WTC11 (cell line): Measurements from ENCODE around the gene HFE. TPM values are rescaled to one million over a fixed set of nuclear protein-coding genes. Genes with fewer than 3 reads are reported as not detected.
"Not testable (repeated sequence)": the region's sequence is repeated elsewhere in the genome, so short reads cannot be mapped to it uniquely, and the experiment has no call there.

Experiments used
- ATAC-seq: fragments of 200-7000 bp; cut with Tn5 transposase; 2 replicates; pipeline ENCODE4 v1.10.0; 2021; ENCODE audit warnings: mild to moderate bottlenecking, moderate library complexity
- CTCF ChIA-PET: fragments of 300-600 bp; sonication (Branson Sonifier 250); formaldehyde crosslinking; loops from one replicate; lab custom pipeline; 2021; ENCODE audit warnings: antibody characterized with exemption; lab: Charles Lee
- POLR2A ChIA-PET: fragments of 350-600 bp; sonication (Branson Sonifier 250); formaldehyde crosslinking; loops from one replicate; lab custom pipeline; 2021; ENCODE audit warnings: antibody characterized with exemption; lab: Charles Lee
- DNase-seq: peaks from one replicate; pipeline ENCODE4 v3.0.0; 2021; ENCODE audit warnings: low spot score
- H3K27ac Mint-ChIP-seq: 2 replicates; pipeline ENCODE4 v1.8.0; 2021; ENCODE audit warnings: mixed read lengths
- H3K27me3 Mint-ChIP-seq: 2 replicates; pipeline ENCODE4 v1.8.0; 2021; ENCODE audit warnings: low read depth, mild to moderate bottlenecking, moderate library complexity, mixed read lengths
- H3K36me3 Mint-ChIP-seq: 2 replicates; pipeline ENCODE4 v1.8.0; 2021; ENCODE audit warnings: mixed read lengths
- H3K4me1 Mint-ChIP-seq: 2 replicates; pipeline ENCODE4 v1.8.0; 2022; ENCODE audit warnings: mixed read lengths
- H3K4me3 Mint-ChIP-seq: 2 replicates; pipeline ENCODE4 v1.8.0; 2021; ENCODE audit warnings: mild to moderate bottlenecking, moderate library complexity, mixed read lengths
- H3K9me3 Mint-ChIP-seq: 2 replicates; pipeline ENCODE4 v1.8.0; 2021; ENCODE audit warnings: mixed read lengths
- ATF3 ChIP-seq: sonication (generic); formaldehyde crosslinking; conservative IDR thresholded peaks from 2 replicates; pipeline ENCODE4 v1.8.1; 2022; ENCODE audit warnings: mild to moderate bottlenecking, missing genetic modification reagents
- ELF4 ChIP-seq: sonication (generic); formaldehyde crosslinking; IDR thresholded peaks from 2 replicates; pipeline ENCODE4 v1.8.1; 2022; ENCODE audit warnings: low read depth, mild to moderate bottlenecking, moderate library complexity, missing genetic modification reagents
- EMX1 ChIP-seq: fragments of 250-450 bp; sonication (Bioruptor Pico); IDR thresholded peaks from 2 replicates; pipeline ENCODE4 v1.8.0; 2021; ENCODE audit warnings: mild to moderate bottlenecking
- GABPB1 ChIP-seq: sonication (generic); formaldehyde crosslinking; IDR thresholded peaks from 2 replicates; pipeline ENCODE4 v1.8.1; 2023; ENCODE audit warnings: mild to moderate bottlenecking, missing genetic modification reagents
- IRF1 ChIP-seq: sonication (generic); formaldehyde crosslinking; IDR thresholded peaks from 2 replicates; pipeline ENCODE4 v1.8.0; 2023; ENCODE audit warnings: missing genetic modification reagents
- JUN ChIP-seq: sonication (generic); formaldehyde crosslinking; IDR thresholded peaks from 2 replicates; pipeline ENCODE4 v1.8.0; 2023; ENCODE audit warnings: mild to moderate bottlenecking, missing genetic modification reagents
- NR3C1 ChIP-seq: sonication (generic); formaldehyde crosslinking; conservative IDR thresholded peaks from 2 replicates; pipeline ENCODE4 v1.8.1; 2023; ENCODE audit warnings: low read depth, mild to moderate bottlenecking, missing genetic modification reagents
- ZNF121 ChIP-seq: sonication (generic); formaldehyde crosslinking; IDR thresholded peaks from 2 replicates; pipeline ENCODE4 v1.8.0; 2023; ENCODE audit warnings: missing genetic modification reagents
- ZNF396 ChIP-seq: fragments of 250-450 bp; sonication (Bioruptor Pico); IDR thresholded peaks from 2 replicates; pipeline ENCODE4 v1.8.0; 2021; ENCODE audit warnings: mild to moderate bottlenecking, moderate library complexity, borderline replicate concordance
- ZNF416 ChIP-seq: fragments of 250-450 bp; sonication (Bioruptor Pico); IDR thresholded peaks from 2 replicates; pipeline ENCODE4 v1.9.0; 2021; ENCODE audit warnings: mild to moderate bottlenecking, inconsistent platforms
- ZNF671 ChIP-seq: fragments of 250-450 bp; sonication (Bioruptor Pico); IDR thresholded peaks from 2 replicates; pipeline ENCODE4 v1.8.0; 2021; ENCODE audit warnings: mild to moderate bottlenecking
- total RNA-seq: library from RNA; stranded (reverse); gene quantifications from 3 replicates; pipeline ENCODE4 v1.2.3, GENCODE V29; 2021
- TF ChIP-seq, protein P1 (sequence below): sonication (generic); formaldehyde crosslinking; IDR thresholded peaks from 2 replicates; pipeline ENCODE4 v1.8.1; 2023; ENCODE audit warnings: mild to moderate bottlenecking, missing genetic modification reagents, moderate library complexity
- TF ChIP-seq, protein P2 (sequence below): sonication (generic); formaldehyde crosslinking; IDR thresholded peaks from 2 replicates; pipeline ENCODE4 v1.8.1; 2022; ENCODE audit warnings: low read depth, missing genetic modification reagents, borderline replicate concordance
- TF ChIP-seq, protein P3 (sequence below): sonication (generic); formaldehyde crosslinking; IDR thresholded peaks from 2 replicates; pipeline ENCODE4 v1.8.1; 2023; ENCODE audit warnings: mild to moderate bottlenecking, missing genetic modification reagents, moderate library complexity
- TF ChIP-seq, protein P4 (sequence below): fragments of 250-450 bp; sonication (Bioruptor Pico); IDR thresholded peaks from 2 replicates; pipeline ENCODE4 v2.1.2; 2022; ENCODE audit warnings: mild to moderate bottlenecking, moderate library complexity

Gene HFE
- total RNA-seq, 1 experiment from 2014 or later: 1.9 TPM

GRCh38 chr6:26045065-26045927 lies 41.9 kb upstream of the HFE start:
- Mint-ChIP-seq H3K4me3 (peak overlapping the region; percentile 64), H3K36me3 (0 out of 2 replicates have a peak, but pooled peaks cover 5% of the 10 kb centered on the region), H3K27me3 (no peaks in the 10 kb centered on the region), H3K27ac (peak overlapping the region; percentile 95), H3K4me1 (peaks cover 42% of the 10 kb centered on the region), H3K9me3 (peaks cover 5% of the 10 kb centered on the region; the same call in 1 of the 2 replicates)
- no peak for TF ChIP-seq NR3C1
- TF ChIP-seq GABPB1 (CRISPR knock-in tag): peak; percentile 79
- DNase-seq (peak; percentile 43), ATAC-seq (peak; percentile 22; the same call in 1 of the 2 replicates)
- ChIA-PET CTCF (interaction anchor here (1.2 kb wide), 1 partner anchor 19 kb away, joined by 3 read pairs; no protein-coding TSS in a partner anchor), POLR2A (interaction anchor here (1.0 to 10.0 kb wide), 20 partner anchors 11 to 1848 kb away, joined by 3 to 365 read pairs (median 6); a partner anchor contains a TSS)

DNA sequence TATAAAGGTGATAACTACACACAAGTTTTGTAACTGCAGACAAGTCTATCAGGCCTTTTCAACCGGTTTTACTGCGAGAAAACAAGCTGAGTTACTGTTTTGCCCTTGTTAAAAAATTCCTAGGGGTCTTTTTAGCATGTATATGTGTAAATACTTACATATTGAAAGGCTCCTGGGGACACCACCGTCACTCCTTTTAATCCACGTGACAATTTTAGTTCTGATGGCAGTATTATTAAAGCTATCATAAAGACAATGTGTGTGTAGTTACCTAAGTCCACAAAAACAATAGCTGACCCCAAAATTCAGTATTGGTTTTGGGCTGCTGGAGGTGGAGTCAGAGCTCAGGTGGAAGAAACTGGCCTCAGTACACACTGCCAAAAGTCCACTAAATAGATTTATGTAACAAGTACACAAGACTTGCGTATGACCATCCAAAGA lies 41.3 kb upstream of the HFE start:
- Mint-ChIP-seq H3K27ac (peak overlapping the region; percentile 69), H3K4me1 (peaks cover 41% of the 10 kb centered on the region), H3K4me3 (peak overlapping the region; percentile 64), H3K9me3 (peaks cover 5% of the 10 kb centered on the region; the same call in 1 of the 2 replicates), H3K27me3 (no peaks in the 10 kb centered on the region), H3K36me3 (0 out of 2 replicates have a peak, but pooled peaks cover 5% of the 10 kb centered on the region)
- POLR2A ChIA-PET: interaction anchor here (0.9 to 10.0 kb wide), 21 partner anchors 11 to 1847 kb away, joined by 3 to 365 read pairs (median 5); a partner anchor contains a TSS
- TF ChIP-seq ZNF671 (CRISPR knock-in tag): no peak
- no peak for TF ChIP-seq ATF3 (CRISPR knock-in tag)
- TF ChIP-seq, protein P1, sequence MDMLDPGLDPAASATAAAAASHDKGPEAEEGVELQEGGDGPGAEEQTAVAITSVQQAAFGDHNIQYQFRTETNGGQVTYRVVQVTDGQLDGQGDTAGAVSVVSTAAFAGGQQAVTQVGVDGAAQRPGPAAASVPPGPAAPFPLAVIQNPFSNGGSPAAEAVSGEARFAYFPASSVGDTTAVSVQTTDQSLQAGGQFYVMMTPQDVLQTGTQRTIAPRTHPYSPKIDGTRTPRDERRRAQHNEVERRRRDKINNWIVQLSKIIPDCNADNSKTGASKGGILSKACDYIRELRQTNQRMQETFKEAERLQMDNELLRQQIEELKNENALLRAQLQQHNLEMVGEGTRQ (CRISPR knock-in tag): no peak
- 0 out of 2 replicates have a peak, but pooled peaks have one; percentile 28 for TF ChIP-seq GABPB1 (CRISPR knock-in tag)
- CTCF ChIA-PET: interaction anchor here (1.2 kb wide), 1 partner anchor 20 kb away, joined by 3 read pairs; no protein-coding TSS in a partner anchor
- no peak for DNase-seq
- no peak for ATAC-seq

GRCh38 chr6:26047329-26047728 lies 39.9 kb upstream of the HFE start:
- not testable (repeated sequence) for H3K36me3 Mint-ChIP-seq, H3K4me3 Mint-ChIP-seq, H3K9me3 Mint-ChIP-seq, H3K27me3 Mint-ChIP-seq, ATAC-seq, DNase-seq
- Mint-ChIP-seq H3K27ac (peak overlapping the region; percentile 53; the same call in 1 of the 2 replicates), H3K4me1 (peaks cover 39% of the 10 kb centered on the region)
- ChIA-PET POLR2A (interaction anchor here (0.7 to 10.0 kb wide), 5 partner anchors 10 to 76 kb away, joined by 3 to 365 read pairs (median 16); a partner anchor contains a TSS), CTCF (interaction anchor here (0.7 kb wide), 1 partner anchor 223 kb away, joined by 4 read pairs; no protein-coding TSS in a partner anchor)

GRCh38 chr6:26048590-26048989 lies 38.6 kb upstream of the HFE start:
- CTCF ChIA-PET: no interaction called here
- ATAC-seq: no peak
- Mint-ChIP-seq H3K4me3 (no peak overlapping the region), H3K27ac (peak overlapping the region; percentile 84; the same call in 1 of the 2 replicates), H3K27me3 (no peaks in the 10 kb centered on the region), H3K4me1 (peaks cover 37% of the 10 kb centered on the region)
- POLR2A ChIA-PET: interaction anchor here (0.7 to 10.0 kb wide), 5 partner anchors 18 to 1819 kb away, joined by 3 to 365 read pairs (median 8); a partner anchor contains a TSS
- no peak for TF ChIP-seq ELF4 (CRISPR knock-in tag)
- no peak for TF ChIP-seq ZNF416 (CRISPR knock-in tag)
- TF ChIP-seq, protein P2, sequence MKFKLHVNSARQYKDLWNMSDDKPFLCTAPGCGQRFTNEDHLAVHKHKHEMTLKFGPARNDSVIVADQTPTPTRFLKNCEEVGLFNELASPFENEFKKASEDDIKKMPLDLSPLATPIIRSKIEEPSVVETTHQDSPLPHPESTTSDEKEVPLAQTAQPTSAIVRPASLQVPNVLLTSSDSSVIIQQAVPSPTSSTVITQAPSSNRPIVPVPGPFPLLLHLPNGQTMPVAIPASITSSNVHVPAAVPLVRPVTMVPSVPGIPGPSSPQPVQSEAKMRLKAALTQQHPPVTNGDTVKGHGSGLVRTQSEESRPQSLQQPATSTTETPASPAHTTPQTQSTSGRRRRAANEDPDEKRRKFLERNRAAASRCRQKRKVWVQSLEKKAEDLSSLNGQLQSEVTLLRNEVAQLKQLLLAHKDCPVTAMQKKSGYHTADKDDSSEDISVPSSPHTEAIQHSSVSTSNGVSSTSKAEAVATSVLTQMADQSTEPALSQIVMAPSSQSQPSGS (CRISPR knock-in tag): no peak
- TF ChIP-seq IRF1 (CRISPR knock-in tag): no peak
- TF ChIP-seq ZNF396 (CRISPR knock-in tag): no peak
- no peak for TF ChIP-seq EMX1
- TF ChIP-seq, protein P1 (CRISPR knock-in tag): no peak
- no peak for TF ChIP-seq JUN
- TF ChIP-seq ZNF671 (CRISPR knock-in tag): no peak
- TF ChIP-seq, protein P3, sequence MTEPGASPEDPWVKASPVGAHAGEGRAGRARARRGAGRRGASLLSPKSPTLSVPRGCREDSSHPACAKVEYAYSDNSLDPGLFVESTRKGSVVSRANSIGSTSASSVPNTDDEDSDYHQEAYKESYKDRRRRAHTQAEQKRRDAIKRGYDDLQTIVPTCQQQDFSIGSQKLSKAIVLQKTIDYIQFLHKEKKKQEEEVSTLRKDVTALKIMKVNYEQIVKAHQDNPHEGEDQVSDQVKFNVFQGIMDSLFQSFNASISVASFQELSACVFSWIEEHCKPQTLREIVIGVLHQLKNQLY (CRISPR knock-in tag): no peak
- TF ChIP-seq, protein P4, sequence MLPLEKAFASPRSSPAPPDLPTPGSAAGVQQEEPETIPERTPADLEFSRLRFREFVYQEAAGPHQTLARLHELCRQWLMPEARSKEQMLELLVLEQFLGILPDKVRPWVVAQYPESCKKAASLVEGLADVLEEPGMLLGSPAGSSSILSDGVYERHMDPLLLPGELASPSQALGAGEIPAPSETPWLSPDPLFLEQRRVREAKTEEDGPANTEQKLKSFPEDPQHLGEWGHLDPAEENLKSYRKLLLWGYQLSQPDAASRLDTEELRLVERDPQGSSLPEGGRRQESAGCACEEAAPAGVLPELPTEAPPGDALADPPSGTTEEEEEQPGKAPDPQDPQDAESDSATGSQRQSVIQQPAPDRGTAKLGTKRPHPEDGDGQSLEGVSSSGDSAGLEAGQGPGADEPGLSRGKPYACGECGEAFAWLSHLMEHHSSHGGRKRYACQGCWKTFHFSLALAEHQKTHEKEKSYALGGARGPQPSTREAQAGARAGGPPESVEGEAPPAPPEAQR (CRISPR knock-in tag): no peak
- TF ChIP-seq ZNF121: no peak
- TF ChIP-seq, all 79 proteins: peak for 0
- H3K9me3 Mint-ChIP-seq: peaks cover 5% of the 10 kb centered on the region; the same call in 1 of the 2 replicates
- 0 out of 2 replicates have a peak, but pooled peaks cover 5% of the 10 kb centered on the region for H3K36me3 Mint-ChIP-seq
- DNase-seq: no peak
